ENCODE measurements around the gene APLP1. TPM values are rescaled to one million over a fixed set of nuclear protein-coding genes. Genes with fewer than 3 reads are reported as not detected.
"Not testable (repeated sequence)": the region's sequence is repeated elsewhere in the genome, so short reads cannot be mapped to it uniquely, and the experiment has no call there.

Gene APLP1
- total RNA-seq, 1 experiment from 2014 or later = 121 TPM

DNA sequence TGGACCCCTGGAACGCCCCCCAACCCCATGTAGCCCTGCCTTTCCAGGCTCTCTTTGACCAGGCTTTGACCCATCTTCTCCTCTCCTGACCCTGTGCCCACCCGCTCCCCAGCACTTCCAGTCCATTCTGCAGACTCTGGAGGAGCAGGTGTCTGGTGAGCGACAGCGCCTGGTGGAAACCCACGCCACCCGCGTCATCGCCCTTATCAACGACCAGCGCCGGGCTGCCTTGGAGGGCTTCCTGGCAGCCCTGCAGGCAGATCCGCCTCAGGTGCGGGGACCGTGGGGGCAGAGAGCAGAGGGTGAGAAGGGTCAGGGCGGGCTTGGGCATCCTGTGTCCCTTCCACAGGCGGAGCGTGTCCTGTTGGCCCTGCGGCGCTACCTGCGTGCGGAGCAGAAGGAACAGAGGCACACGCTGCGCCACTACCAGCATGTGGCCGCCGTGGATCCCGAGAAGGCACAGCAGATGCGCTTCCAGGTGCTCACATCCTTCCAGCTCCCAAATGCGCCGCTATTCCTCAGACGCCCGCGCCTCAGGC, 6.1 kb downstream of the APLP1 start:
- no peak for DNase-seq (ENCODE audit: low spot score)
- in situ Hi-C loops (cut with HindIII; ENCODE audit: low sequenced_read_pairs) = no loop called here

- DNase-seq (ENCODE audit: low spot score) = no peak
- in situ Hi-C loops (cut with HindIII; ENCODE audit: low sequenced_read_pairs) = no loop called here
Measured at GRCh38 chr19:35879068-35879467, 10.7 kb downstream of the APLP1 start.

GRCh38 chr19:35879770-35880317, 11.5 kb downstream of the APLP1 start:
- in situ Hi-C loops (cut with HindIII; ENCODE audit: low sequenced_read_pairs) = no loop called here

DNA sequence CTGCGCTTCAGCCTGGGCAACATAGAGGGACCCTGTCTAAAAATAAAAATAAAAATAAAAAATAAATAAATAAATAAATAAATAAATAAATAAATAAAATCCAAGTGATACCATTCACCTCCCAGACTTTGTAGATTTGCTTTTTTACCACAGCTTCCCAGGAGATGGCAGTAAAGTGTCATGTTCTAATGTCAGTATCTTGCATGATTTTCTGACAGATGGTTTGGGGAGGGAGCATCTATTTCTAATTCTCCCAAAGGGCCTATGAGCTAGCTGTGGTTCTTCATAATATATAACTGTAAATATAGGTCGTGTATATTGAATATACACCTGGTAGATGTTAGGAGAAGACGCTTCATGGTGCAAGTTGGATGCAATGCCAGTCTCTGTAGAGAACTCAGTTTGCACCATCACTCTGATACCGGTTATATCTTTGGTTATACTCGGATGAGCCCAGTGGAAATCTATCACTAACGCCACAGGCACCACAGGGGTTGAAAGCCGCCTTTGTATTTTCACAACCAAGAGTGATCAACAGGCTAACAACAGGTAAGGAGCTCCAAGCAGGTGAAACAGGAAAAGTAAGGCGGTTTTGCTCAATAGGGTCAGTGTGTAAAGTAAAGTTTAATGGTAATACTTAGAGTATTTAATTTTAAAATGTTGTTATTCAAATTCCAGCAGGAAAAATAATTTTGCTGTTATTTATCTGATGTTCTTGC, 13.9 kb downstream of the APLP1 start:
- peak; percentile 97 for DNase-seq (ENCODE audit: low spot score)
- in situ Hi-C loops (cut with HindIII; ENCODE audit: low sequenced_read_pairs) = no loop called here

More at GRCh38 chr19:35879770-35880317, 11.5 kb downstream of the APLP1 start:
- peak; percentile 81 for DNase-seq (ENCODE audit: low spot score)

- no peak for DNase-seq (ENCODE audit: low spot score)
- in situ Hi-C loops (cut with HindIII; ENCODE audit: low sequenced_read_pairs) = no loop called here
Measured at GRCh38 chr19:35883882-35884281, 15.5 kb downstream of the APLP1 start.

DNA sequence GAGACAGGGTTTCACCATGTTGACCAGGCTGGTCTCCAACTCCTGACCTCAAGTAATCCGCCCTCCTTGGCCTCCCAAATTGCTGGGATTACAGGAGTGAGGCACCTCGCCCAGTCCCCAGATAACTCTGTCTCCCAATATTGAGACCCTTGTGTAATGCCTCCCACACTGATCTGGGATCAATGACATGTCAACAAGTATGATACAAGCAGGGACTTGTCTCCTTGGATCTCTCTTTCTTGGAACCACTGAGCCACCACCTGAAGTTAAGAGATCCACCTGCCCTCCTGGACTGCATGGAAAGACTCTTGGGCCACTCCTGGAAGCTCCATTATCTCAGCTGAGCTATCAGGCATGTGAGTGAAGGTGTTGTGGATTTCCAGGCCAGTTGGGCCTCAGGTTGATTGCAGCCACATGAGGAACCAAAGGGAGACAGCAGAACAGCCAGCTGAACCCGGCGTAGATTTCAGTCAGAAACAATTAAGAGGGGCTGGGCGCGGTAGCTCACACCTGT, 16.9 kb downstream of the APLP1 start:
- in situ Hi-C loops (cut with HindIII; ENCODE audit: low sequenced_read_pairs) = no loop called here
- DNase-seq (ENCODE audit: low spot score) = no peak

- DNase-seq (ENCODE audit: low spot score) = no peak
- in situ Hi-C loops (cut with HindIII; ENCODE audit: low sequenced_read_pairs) = no loop called here
Measured at GRCh38 chr19:35885904-35886303, 17.5 kb downstream of the APLP1 start.

GRCh38 chr19:35887197-35887596, 18.8 kb downstream of the APLP1 start:
- DNase-seq (ENCODE audit: low spot score) = no peak
- in situ Hi-C loops (cut with HindIII; ENCODE audit: low sequenced_read_pairs) = no loop called here

DNA sequence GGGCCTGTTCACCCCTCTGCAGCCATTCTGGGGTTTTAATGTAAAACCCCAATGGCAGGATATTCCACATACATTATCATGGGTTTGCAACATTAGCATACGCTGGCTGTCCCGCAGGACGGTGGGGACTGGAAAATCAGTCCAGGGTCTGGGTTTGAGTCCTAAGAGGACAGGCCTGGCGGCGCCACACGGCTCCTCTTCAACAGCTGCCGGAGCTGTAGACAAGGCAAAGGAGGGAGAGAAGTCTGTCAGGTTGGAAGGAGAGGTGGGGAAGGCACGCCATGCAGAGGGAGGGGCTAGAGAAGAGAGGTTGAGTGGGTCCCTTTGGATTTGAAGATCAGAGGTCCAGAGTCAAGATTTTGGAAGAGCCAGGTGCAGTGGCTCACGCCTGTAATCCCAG, 20.0 kb downstream of the APLP1 start:
- no peak for DNase-seq (ENCODE audit: low spot score)
- in situ Hi-C loops (cut with HindIII; ENCODE audit: low sequenced_read_pairs) = no loop called here

- in situ Hi-C loops (cut with HindIII; ENCODE audit: low sequenced_read_pairs) = no loop called here
- DNase-seq (ENCODE audit: low spot score) = no peak
Measured at GRCh38 chr19:35889370-35890112, 21.2 kb downstream of the APLP1 start.

GRCh38 chr19:35890113-35890650, 21.8 kb downstream of the APLP1 start:
- DNase-seq (ENCODE audit: low spot score) = no peak
- in situ Hi-C loops (cut with HindIII; ENCODE audit: low sequenced_read_pairs) = no loop called here

DNA sequence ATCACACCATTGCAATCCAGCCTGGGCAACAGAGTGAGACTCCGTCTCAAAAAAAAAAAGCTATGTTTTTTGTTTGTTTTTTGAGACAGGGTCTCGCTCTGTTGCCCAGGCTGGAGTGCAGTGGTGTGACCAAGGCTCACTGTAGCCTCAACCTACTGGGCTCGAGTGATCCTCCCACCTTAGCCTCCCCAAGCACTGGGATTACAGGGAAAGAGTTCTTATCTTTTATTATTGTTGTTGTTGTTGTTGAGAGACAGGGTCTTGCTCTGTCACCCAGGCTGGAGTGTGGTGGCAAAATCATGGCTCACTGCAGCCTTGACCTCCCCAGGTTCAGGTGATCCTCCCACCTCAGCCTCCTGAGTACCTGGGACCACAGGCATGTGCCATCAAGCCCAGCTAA, 23.4 kb downstream of the APLP1 start:
- DNase-seq (ENCODE audit: low spot score); in situ Hi-C loops (cut with HindIII; ENCODE audit: low sequenced_read_pairs): not testable (repeated sequence)

- in situ Hi-C loops (cut with HindIII; ENCODE audit: low sequenced_read_pairs) = no loop called here
- no peak for DNase-seq (ENCODE audit: low spot score)
Measured at GRCh38 chr19:35894342-35894741, 26.0 kb downstream of the APLP1 start.

- in situ Hi-C loops (cut with HindIII; ENCODE audit: low sequenced_read_pairs) = no loop called here
- DNase-seq (ENCODE audit: low spot score) = no peak
Measured at GRCh38 chr19:35895911-35896642, 27.7 kb downstream of the APLP1 start.

GRCh38 chr19:35896643-35897040, 28.3 kb downstream of the APLP1 start:
- no peak for DNase-seq (ENCODE audit: low spot score)
- in situ Hi-C loops (cut with HindIII; ENCODE audit: low sequenced_read_pairs) = no loop called here

DNA sequence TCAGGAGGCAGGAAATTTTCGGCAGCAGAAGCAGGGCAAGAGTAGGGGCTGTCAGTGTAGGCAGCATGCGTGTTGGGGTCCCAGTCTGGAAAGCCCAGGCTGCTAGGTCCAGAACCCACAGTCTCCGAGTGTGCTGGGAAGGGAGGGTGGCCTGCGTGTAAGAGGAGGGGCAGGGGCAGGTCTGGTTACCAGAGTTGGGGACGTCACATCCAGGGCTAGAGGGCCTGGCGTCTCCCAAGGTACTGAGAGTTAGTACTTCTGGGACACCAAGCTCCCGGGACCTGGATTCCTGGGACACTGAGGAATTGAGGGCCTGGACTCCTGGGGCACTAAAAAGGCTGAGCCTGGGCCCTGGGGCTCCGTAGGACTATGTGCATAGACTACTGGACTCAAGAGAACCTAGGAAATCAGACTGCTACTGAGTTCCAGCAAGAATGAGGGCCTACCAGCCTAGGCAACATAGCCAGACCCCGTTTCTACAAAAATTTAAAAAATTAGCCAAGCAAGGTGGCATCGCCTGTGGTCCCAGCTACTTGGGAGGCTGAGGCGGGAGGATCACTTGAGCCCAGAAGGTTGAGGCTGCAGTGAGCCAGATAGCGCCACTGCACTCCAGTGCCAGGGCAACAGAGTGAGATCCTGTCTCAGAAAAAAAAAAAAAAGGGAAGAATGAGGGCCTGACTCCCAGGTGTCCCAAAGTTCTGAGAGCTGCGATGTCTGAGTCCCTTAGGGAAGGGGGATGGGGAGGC, 29.5 kb downstream of the APLP1 start:
- in situ Hi-C loops (cut with HindIII; ENCODE audit: low sequenced_read_pairs) = no loop called here
- no peak for DNase-seq (ENCODE audit: low spot score)

GRCh38 chr19:35898499-35898809, 30.1 kb downstream of the APLP1 start:
- no peak for DNase-seq (ENCODE audit: low spot score)
- in situ Hi-C loops (cut with HindIII; ENCODE audit: low sequenced_read_pairs) = no loop called here

- DNase-seq (ENCODE audit: low spot score) = peak; percentile 93
- in situ Hi-C loops (cut with HindIII; ENCODE audit: low sequenced_read_pairs) = loop anchor here (5.0 kb wide), 1 partner anchor 47 kb away; the partner anchor contains the start of gene NPHS1
Measured at GRCh38 chr19:35899547-35900214, 31.3 kb downstream of the APLP1 start.

All from G401 (cell line).